Eye (tissue), 1 donor: ENCODE results near the gene PTBP1.
A peak's percentile ranks its signal among the peaks of the same experiment; 100 is the strongest.

Experiments used
- DNase-seq: peaks from one replicate; pipeline ENCODE4 v3.0.0-alpha.2; 2015

The PTBP1 gene

DNA sequence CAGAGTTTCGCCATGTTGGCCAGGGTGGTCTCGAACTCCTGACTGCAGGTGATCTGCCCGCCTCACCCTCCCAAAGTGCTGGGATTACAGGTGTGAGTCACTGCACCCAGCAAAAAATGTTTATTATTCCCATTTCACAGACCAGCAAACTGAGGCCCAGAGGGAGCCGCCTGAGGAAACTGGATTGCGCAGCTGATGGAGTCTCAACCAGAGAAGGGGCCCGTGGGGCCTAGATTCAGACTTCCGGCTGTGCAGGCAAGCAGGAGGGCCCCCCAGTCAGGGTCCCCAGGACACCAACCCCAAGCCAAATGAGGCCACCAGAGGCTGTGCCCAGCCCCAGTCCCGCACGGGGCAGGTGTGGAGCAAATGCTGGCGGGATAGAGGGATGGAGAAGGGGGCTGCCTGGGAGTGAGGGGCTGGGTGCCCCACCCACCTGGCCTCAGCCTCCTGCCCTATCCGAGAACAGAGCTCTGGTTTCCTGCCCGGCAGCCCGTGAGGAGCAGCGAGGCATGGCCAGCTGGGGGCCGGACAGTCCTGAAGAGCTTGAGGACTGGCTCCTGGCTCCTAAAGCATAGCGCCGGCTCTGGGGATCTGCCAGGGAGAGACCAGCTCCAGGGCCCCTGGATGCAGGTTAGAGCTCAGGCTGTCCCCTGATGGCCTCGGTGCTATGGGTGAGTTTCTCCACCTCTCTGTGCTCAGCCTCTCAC, 24.4 kb upstream of the PTBP1 start:
- DNase-seq, result no peak

DNA sequence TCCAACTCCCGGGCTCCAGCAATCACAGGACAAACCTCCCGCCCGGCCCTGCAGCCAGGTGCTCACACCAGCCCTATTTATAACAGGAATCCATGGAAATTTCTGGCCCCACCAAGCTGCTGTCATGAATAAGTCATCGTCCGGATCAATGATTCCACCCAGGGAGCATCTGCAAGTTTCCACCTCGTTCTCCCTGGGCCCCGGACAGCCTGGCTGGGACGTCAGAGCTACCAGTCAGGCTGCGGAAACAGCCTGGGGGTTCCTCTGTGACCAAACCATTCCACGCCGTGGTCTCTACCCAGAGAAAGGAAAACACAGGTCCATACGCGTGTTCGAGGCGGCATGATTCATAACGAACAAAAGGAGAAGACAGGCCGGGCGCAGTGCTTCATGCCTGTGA, 20.7 kb upstream of the PTBP1 start:
- peak; percentile 69 for DNase-seq

DNA sequence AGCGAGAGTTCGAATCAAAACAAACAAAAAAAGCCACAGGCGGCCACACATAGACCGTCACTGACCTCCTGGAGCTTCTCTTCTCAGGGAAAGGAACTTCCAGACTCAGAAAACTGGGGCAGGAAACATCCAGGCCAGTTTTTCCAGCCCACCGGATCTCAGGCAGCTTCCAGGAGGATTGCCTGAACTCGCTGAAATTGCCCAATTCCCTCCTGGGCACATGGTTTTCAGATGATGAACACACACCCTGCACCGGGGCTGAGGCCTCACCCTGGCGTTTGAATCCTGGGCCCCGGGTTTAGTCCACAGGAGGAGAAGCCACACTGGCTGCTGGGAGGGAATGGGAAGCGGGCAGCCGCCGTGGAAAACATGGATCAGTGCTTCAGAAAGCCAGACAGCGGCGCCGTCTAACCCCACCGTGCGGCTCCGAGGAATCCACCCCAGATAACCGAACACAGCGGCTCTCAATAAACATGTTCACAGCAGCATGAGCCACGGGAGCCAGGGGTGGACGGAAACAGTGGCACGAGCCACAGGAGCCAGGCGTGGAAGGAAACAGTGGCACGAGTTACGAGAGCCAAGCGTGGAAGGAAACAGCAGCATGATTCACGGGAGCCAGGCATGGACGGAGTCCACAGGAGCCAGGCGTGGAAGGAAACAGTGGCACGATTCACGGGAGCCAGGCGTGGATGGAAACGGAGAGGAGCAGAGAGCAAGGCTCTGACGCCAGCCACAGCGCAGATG, 18.2 kb upstream of the PTBP1 start:
- DNase-seq, result peak; percentile 83

- DNase-seq, result no peak
Measured at GRCh38 chr19:780935-781334, 16.3 kb upstream of the PTBP1 start.

DNA sequence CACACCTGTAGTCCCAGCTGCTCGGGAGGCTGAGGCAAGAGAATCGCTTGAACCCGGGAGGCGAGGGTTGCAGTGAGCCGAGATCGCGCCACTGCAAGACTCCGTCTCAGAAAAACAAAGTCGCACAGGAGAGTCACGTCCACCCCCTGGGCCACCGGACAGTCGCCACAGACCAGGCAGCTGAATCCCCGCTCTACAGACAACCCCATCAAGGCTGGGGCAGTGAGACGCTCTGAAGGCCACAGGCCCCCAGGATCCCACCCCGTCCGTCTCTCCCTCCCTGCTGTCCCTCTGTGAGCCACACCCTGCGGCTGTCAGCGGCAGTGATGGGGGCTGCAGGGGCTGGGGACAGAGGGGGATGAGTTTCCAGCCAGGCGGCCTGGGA, 15.5 kb upstream of the PTBP1 start:
- no peak for DNase-seq

DNA sequence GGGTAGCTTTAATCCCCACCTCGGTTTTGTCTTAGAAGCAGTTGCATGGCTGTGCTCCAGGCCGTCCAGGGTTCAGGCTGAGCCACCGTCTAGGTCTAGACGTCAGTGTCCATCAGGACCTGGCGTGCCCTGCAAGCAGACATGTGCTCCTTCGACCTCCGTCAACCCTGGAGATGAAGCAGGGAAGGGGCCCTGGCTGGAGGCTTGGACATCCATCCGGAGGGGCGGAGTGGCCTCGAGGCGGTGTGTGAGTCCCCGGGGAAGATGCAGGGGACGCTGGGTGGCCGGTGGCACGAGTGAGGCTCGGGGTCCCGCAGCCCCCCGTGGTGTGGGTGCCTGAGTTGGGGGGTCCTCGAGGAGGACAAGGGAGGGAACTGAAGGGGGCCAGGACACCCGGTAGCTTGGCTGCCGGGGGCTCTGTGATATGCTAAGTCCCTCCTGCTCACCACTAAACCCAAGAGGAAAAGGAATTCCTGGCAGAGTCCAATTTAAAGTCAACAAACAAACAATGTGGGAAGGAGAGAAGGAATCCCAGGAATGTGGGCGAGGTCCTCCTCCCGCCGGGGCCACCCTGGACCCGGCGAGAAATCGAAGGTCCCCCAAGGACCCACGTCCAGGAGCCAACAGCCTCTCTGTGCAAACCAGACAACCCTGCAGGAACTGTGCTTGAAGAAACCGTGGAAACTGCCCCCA, 14.9 kb upstream of the PTBP1 start:
- peak; percentile 58 for DNase-seq

GRCh38 chr19:782878-783668, 14.2 kb upstream of the PTBP1 start:
- DNase-seq, result peak; percentile 18

DNA sequence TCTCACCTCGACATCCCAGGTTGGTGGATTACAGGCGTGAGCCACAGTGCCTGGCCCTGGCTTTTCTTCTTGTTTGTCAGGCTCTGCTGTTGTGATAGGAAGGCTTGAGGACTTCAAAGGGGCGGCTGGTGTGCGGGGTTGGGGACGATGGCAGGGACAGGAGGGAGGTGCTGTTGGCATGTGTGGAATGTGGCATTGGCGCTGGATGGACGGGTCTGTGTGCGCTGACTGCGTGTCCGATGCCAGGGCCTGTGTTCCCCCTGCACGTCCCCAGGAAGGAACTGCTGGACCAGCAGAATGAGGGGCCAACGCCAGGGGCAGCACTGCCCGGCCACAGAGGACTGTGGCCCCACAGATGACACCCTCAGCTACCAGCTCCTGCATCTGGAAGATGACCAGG, 12.7 kb upstream of the PTBP1 start:
- DNase-seq, result no peak

DNA sequence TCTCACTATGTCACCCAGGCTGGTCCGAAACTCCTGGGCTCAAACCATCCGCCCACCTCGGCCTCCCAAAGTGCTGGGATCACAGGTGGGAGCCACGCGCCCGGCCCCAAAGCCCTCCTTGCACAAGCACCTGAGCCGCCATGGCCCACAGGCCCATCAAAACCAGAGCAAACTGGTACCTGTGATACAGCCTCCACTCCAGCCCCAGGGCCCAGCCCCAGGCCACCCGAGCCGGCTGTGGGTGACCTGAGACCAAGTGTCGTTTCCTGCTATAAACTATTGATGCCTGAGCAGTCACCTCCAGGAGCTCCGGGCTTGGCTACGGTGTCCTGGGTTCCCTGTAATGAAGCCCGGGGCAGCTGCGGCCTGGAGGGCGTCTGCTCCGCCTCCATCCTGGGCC, 9.7 kb upstream of the PTBP1 start:
- no peak for DNase-seq

DNA sequence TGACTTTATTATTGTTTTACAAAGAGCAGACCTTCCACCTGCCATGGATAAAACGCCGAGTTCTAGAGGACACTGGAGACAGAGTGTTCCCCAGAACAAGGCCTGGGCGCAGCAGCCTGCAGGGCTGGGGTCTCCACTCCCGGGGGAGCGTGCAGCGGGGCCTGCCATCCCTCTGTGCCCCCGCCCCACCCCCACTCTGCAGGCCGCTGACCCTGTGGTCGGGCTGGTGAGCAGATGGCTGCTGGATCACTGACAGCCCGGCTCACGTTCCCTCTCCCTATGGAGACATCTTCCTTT, 8.6 kb upstream of the PTBP1 start:
- no peak for DNase-seq

DNA sequence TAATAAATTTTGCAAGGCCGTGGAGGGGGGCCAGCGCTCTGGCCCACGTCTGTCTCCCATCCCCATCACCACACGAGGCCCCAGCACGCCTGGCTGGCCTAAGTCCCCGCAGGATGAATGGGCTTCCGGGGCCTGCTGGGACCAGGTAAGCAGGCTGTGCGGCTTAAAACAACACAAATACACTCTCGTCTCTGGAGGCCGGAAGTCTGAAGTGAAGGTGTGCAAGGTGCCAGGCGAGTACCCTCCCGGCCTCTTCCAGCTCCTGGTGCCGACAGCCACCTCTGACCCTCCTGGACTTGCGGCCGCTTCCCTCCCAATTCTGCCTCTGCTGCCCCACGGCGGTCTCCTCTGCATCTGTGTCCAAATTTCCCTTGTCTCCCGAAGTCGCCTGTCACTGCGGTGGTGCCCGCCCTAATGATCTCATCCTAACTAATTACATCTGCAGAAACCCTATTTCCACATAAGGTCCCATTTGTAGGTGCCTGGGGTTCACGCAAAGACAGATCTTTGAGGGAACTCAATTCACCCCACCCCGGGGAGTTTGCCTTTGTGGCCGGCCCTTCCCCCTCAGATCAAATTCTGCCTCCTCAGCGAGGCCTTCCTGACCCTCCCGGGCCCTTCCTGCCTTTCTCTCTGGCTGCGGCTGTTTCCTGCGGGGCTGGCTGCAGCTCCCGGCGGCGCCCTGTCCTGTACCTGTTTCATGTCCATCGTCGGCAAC, 8.1 kb upstream of the PTBP1 start:
- DNase-seq, result peak; percentile 76

DNA sequence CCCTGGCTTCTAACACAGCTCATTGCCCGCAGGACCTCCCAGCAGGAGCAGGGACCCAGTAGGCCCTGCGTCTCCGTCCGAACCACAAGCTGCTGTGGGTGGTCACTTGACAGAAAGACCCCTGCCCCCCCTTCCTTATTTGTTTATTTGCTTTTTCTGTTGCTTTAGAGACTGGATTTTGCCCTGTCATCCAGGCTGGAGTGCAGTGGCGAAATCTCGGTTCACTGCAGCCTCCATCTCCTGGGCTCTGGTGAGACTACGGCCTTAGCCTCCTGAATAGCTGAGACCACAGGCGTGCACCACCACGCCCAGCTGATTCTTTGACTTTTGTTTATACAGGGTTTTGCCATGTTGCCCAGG, 7.6 kb upstream of the PTBP1 start:
- no peak for DNase-seq

- no peak for DNase-seq
Measured at GRCh38 chr19:791007-791566, 6.2 kb upstream of the PTBP1 start.

DNA sequence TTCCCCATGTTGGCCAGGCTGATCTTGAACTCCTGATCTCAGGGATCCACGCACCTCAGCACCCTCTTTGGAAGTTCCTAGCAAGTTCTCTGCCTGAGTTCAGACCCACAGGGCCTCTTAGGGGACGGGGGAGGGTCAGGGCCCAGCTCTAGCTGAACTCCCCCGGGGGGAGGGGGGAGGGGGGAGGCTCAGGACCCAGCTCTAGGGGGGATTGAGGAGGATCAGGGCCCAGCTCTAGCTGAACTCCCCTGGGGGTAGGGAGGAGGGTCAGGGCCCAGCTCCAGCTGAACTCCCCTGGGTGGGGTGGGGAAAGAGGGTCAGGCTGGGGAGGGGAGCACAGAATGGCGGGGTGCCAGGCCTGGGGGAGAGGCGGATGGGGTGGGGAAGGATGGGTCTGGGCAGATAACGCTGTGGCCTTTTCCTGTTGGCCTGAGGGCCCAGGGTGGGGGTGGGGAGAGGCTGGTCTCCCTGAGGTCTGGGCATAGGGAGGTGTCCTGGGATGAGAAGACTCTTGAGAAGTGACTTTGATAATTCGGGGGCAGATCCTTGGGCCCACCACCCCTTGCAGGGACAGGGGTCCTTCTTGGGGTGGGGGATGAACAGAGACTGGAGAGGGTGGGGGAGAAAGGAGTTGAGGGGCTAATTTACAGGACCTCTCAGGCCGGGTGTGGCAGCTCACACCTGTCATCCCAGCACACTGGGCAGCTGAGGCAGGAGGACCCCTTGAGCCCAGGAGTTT, 5.5 kb upstream of the PTBP1 start:
- DNase-seq, result no peak

DNA sequence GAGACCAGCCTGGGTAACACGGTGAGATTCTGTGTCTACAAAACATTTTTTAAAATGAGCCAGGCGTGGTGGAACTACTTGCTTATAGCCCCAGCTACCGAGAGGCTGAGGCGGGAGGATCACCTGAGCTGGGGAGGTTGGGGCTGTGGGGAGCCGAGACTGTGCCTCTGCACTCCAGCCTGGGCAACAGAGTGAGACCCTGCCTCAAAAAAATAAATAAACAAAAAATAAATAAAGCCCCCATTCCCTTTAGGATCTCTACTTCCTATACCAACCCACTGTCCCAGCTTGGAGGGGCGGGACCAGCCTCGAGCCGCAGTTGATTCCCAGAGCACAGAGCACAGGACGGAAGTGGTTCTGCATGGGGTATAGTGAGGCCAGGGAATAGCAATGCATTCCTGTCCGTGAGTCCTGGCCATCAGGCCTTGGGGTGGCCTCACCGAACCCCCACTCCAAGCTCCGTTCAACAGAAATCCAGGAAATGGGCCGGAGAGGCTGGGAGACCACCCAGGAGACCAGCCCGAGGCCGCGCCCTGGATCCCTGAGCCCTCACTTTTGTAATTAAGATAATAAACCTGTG, 4.9 kb upstream of the PTBP1 start:
- no peak for DNase-seq

GRCh38 chr19:793806-794205, 3.4 kb upstream of the PTBP1 start:
- no peak for DNase-seq

- DNase-seq, result no peak
Measured at GRCh38 chr19:795073-795611, 2.1 kb upstream of the PTBP1 start.

GRCh38 chr19:795691-796581, 1.3 kb upstream of the PTBP1 start:
- DNase-seq, result no peak

GRCh38 chr19:797528-798414, 519 bp downstream of the PTBP1 start:
- DNase-seq, result peak; percentile 96
